HL-60/S4 treated with retinoic acid at 250 ng/mL for 4 days and 3 days (cell line): ENCODE measurements around the gene ZNF891.

Source experiments
- in situ Hi-C: fragments of 300-500 bp; cut with MboI; formaldehyde crosslinking; loops from 2 replicates; pipeline ENCODE4 v1.7.0; 2022; ENCODE audit warnings: low sequenced_read_pairs

The ZNF891 gene

DNA sequence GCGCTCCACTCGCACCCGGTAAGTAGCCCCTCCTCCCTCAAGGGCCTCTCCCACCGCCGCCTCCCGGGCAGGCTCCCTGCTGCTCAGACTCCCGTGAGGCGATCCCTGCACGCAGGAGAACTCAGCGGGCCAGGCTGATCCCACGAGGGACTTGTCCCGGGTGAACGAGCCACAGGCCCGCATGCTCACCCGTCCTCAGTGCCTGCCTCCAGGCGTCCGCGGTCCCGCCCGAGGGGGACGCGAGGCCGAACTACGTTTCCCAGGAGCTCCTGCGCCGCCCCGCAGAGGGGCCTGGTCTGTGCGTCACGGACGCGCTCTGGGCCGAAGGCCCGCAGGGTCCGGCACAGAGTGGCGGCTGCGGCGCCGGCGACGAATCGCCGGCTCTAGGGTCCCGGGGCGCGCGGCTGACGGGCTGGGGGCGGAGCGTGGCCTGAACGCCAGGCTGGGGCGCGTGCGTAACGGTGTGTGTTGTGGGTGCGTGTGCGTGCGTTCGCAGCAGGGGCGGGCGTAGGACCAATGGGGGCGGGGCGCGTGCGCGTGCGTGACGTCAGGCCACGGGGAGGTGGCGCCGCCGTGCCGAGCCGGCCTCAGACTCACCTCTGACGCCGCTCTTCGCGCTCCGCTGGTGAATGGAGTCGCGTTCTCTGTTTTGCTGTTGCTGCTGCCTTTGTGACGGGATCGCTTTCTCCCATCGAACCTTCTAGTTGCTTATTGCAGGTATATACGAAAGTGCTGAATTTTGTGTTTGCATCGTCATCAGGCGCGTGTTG is at the start of gene ZNF891, which contains the start of gene ZNF10:
TSS of gene ZNF891 (minus strand) at position 237 of the 770 bp plus-strand sequence. CDS start 8,356 bp downstream, outside the sequence.
TSS of gene ZNF10 (plus strand) at position 590 of the 770 bp plus-strand sequence. CDS start 13,866 bp downstream, outside the sequence.
- in situ Hi-C loops: no loop called here

DNA sequence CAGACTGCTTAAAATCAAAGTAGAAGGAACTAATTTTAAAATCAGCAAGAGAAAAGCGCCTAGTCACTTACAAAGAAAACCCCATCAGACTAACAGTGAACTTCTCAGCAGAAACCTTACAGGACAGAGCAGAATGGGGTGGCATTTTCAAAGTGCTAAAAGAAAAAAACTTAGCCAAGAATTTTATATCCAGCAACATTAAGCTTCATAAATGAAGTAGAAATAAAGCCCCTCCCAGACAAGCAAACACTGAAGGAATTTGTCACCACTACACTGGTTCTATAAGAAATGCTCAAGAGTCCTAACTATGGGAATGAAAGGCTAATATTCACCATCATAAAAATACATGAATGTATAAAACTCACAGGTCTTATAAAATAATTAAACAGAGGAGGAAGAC is 44.8 kb upstream of the ZNF891 start:
- in situ Hi-C loops: no loop called here

DNA sequence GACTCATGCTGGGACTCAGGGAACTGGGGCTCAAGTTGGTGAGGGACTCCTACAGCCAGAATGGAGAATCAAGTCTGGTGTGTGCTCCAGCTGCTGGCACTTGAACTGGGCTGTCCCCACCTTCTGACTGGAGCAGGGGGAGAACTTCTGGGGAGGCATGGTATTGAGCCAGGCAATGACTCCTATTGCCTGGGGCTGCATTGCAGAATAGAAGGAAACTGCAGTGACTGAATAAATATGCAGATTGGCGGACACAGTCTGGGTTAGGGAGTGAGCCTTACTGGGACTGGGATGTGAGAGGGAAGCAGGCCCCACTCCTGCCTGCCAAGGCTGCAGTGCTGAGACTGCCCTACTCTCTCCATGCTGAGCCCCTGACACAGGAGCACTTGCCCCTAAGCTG is 42.4 kb upstream of the ZNF891 start:
- in situ Hi-C loops: no loop called here

DNA sequence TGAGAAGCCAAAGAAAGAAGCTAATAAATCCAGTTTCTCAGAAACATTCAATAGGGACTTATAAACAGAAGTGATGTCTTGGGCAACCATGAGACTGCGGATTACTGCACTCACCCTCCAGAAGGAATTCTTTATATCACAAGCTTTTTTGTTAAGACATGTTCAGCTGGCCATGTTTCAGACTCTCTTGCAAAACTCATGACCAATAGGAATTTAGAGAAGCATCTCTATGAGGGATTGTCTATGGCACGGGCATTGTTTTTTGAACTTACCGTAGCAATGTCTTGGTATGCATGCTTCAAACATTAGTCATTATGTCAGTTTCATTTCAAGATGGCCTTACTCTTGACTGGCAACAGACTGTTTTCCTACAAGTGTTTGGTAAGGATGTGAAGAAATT is 35.7 kb upstream of the ZNF891 start:
- in situ Hi-C loops: no loop called here

DNA sequence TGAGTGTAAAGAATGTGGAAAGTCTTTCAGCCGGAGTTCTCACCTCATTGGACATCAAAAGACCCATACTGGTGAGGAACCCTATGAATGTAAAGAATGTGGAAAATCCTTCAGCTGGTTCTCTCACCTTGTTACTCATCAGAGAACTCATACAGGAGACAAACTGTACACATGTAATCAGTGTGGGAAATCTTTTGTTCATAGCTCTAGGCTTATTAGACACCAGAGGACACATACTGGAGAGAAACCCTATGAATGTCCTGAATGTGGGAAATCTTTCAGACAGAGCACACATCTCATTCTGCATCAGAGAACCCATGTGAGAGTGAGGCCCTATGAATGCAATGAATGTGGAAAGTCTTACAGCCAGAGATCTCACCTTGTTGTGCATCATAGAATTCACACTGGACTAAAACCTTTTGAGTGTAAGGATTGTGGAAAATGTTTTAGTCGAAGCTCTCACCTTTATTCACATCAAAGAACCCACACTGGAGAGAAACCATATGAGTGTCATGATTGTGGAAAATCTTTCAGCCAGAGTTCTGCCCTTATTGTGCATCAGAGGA is 26.1 kb upstream of the ZNF891 start:
- in situ Hi-C loops: no loop called here

DNA sequence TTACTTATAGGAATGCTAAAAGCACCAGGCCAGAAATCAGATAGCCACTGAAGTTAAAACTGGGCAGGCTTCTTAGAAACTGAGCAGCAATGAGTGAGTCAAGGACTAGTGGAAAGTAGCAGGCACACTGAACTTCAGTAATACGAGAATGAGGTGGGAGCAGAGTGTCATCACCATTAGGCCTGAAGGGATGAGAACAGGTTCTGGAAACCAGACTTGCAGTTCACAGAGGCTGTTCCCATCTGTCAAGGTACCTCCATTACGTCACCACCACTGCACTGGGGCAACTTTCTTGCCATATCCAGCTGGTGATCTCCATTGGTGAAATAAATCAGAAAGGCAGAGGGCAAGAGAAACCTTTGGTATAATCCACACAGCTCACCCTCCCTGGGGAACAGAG is 15.9 kb upstream of the ZNF891 start:
- in situ Hi-C loops: no loop called here

DNA sequence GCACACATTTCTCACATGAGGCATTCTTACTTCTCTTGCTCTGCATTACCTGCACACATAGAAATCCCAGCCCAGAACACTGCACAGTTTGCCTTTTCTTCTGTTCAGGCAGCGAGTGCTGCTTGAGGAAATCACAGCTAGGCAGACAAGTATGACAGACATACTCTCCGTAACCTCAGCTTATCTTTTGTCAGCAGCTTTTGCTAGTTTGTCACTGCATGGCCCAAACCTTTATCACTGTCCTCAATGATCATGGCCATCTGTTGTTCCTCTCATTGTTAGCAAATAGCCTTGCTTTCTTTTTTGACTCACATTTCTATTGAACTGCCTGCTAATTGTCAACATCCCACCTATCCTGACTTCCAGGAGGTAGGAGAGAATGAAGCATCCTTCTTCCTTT is 5.7 kb upstream of the ZNF891 start:
- in situ Hi-C loops: no loop called here

DNA sequence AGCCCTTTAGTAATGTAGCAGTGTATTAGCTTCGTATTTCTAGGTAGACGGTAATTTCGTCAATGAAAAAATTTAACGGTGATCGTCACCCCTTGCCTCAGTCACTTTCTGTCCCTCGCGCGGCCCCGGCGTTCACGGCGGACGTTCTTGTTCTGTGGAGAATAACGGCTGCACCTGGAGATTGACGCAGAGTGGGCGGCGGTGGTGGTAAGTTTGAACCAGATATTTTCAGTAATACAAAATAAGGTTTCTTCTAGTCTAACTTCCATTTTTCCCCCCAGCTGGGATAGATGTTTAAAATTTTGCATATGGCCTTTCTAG is 694 bp upstream of the ZNF891 start:
- in situ Hi-C loops: no loop called here

DNA sequence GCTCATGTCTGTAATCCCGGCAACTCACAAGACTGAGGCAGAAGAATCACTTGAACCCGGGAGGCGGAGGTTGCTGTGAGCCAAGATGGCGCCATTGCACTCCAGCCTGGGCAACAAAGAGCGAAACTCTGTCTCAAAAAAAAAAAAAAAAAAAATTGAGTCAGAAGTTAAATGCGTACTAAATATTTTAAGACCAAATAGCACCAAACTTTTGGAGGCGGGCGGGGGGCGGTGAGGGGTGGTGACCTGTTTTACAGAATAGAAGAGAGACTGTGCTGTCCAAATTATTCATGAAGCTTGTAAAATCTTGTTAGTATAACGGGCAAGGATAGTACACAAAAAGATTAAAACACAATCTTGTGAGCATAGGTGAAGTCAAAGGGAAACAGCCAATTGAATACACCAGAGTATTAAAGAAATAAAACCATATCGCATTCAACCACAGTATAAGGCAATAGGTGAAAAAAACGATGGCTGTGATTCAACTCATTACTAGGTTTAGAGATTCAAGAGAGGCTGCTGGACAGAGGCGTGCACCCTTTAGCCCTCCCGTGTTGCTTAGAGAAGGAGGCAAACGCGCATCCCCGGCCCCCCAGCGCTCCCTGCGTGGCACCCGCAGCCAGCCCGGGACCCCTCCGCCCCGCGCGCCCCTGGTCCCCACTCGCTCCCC is 571 bp downstream of the ZNF891 start:
- in situ Hi-C loops: no loop called here

DNA sequence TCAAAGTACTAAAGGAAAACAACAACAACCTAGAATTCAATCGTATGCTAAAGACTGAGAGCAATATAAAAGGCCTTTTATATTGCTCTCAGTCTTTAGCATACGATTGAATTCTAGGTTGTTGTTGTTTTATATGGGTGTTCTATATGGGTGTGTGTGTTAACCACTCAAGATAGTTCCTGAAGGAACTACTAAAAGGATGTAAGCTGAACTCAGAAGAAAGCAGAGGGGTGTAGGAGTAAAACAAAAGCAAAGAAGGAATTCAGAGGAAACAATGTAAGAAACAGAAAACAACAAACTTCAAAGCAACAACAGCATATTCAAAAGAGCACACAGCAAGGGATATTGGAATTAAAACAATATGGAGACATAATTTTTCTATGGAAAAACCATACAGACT is 5.4 kb downstream of the ZNF891 start:
- in situ Hi-C loops: no loop called here

DNA sequence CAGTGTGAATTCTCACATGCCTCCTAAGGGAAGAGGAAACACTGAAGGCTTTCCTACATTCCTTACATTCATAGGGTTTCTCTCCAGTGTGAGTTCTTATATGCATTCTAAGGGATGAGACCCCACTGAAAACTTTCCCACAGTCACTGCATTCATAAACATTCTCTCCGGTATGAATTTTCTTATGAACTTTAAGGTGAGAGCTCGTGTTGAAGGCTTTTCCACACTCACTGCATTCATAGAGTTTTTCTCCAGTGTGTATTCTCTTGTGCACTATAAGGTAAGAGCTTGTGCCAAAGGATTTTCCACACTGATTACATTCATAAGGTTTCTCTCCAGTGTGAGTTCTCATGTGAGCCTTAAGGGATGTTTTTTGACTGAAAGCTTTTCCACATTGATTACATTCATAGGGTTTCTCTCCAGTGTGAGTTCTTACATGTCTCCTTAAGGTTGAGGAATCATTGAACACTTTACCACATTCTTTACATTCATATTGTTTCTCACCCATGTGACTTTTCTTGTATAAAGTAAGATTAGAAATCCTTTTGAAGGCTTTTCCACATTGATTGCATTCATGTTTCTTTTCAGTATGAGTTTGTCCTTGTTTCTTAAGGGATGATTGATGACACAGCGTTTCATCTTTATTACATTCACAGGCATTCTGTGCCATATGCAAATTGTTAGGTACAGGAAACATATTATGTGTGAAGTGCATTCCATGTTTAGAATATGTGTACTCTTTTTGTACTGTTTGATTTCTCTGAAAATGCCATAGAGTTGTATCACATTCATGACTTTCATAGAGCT is 9.5 kb downstream of the ZNF891 start:
- in situ Hi-C loops: no loop called here

DNA sequence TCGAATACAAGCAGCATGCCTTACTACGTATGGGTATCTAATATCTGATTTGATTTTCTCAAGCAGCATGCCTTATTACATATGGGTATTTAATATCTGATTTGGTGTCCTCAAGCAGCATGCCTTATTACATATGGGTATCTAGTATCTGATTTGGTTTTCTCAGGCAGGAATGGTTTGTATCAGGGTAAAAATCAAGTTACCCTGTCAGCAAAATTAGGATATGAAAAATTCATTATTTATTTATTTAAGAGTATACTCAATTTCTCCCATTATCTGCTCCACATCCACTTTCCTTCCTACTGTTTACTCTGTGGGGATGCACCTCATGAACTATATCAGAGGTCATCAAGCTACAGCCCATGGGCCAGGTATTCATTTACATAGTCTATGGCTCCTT is 21.9 kb downstream of the ZNF891 start:
- in situ Hi-C loops: no loop called here

DNA sequence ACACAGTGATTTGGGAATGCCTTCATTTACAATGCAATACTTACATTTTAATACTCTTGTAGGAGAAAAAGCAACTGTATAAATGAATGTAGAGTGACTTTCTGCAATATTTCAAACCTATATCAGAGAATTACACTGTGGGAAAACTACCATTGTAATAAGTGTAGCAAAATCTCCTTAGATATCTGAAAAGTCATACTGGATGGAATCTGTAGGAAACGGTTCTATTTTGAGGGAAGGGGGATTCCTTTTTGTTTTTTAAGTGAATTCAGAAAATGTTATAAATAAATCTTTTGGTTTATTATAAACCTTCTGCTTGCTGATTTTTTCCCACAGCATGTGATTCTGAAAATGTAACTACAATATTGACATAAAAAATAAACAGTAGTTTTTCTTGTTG is 23.0 kb downstream of the ZNF891 start:
- in situ Hi-C loops: no loop called here

DNA sequence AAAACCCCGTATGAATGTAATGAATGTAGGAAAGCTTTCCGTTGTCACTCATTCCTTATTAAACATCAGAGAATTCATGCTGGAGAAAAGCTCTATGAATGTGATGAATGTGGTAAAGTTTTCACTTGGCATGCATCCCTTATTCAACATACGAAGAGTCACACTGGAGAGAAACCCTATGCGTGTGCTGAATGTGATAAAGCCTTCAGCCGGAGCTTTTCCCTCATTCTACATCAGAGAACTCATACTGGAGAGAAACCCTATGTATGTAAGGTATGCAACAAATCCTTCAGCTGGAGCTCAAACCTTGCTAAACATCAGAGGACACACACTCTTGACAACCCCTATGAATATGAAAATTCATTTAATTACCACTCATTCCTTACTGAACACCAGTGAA is 23.8 kb downstream of the ZNF891 start:
- in situ Hi-C loops: no loop called here

DNA sequence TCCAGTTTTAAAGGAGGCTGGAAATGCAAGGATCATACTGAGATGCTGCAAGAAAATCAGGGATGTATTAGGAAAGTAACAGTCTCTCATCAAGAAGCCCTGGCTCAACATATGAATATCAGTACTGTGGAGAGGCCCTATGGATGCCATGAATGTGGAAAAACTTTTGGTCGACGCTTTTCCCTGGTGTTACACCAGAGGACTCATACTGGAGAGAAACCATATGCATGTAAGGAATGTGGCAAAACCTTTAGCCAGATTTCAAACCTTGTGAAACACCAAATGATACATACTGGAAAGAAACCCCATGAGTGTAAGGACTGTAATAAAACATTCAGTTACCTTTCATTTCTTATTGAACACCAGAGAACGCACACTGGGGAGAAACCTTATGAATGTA is 24.5 kb downstream of the ZNF891 start:
- in situ Hi-C loops: no loop called here

DNA sequence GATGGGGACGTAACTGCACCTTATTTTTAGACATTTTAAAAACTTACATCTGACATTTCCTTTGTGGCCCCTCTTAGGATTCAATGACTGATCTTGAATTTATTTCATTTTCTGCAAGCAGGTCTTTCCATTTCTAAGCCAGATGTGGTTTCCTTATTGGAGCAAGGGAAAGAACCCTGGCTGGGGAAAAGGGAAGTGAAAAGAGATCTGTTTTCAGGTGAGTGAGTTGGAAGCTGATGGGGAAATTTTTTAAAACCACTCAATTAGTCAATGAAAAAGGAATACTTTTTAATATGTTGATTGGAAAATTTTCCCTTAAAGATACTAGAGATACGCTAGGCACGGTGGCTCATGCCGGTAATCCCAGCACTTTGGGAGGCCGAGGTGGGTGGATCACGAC is 46.7 kb downstream of the ZNF891 start:
- in situ Hi-C loops: no loop called here

DNA sequence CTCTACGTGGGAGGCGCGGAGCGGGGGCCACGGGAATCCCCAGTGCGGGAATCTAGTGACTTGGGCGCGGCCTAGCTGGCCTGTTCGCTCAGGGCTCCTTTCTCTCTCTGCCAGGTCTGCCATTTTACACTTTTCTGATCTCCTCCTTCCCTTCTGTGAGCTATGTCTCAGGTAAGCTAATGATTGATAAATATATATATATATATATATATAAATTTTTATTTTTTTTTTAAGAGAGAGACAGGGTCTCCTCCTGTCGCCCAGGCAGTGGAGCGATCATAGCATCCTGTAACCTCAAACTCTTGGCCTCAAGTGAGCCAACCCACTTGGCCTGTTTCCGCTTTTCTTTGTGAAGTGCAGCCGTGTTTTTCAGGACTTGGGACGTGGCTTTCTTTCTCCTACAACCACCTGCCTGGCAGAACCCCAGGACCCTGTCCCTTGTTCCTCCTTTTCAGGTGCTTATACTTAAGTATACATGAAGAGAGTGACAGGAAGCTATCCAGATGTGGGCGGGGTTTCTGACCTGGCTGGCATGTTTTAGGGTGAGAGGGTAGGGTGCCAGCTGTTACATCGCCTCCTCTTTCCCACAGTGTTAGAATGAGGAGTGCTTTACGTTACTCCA is 48.8 kb downstream of the ZNF891 start:
- in situ Hi-C loops: no loop called here

DNA sequence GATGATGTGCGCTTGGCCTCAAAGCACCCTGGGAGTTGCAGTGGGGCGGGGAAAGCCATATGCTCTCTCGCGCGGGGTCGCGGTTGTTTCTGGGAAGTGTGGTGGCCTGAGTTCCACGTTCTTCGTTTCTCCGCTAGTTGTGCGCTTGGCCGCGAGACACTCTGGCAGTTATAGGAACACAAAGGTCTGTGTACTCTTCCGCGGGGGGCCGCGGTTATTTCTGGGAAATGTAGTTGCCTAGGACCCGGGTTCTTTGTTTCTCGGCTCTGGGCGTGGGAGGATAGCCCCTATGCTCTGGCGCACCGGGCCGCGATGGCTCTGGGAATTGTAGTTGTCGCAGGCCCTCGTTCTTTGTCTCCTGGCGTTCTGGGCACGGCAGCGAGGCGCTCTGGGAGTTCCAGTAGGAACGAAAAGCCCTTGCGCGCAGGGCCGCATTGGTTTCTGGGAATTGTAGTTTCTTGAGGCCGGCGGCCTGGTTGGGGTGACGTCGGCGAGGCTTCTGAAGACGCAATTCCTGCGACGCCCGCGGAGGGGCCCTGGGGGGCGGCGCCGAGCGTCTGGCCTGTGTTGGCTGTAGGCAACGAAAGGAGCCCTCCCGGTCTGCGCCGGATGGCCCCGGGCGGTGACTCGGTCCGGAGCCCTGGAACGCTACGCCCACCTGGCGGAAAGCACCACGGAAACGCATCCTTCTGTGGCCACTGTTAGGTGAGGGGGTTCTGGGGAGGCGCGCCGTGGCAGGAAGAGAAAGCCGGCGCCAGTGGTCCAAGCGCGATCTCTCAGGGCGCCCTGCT is 49.5 kb downstream of the ZNF891 start, which contains the start of gene ZNF140:
TSS of gene ZNF140 (plus strand) at position 556 of the 791 bp plus-strand sequence. CDS start 398 bp downstream, outside the sequence.
- in situ Hi-C loops: no loop called here

DNA sequence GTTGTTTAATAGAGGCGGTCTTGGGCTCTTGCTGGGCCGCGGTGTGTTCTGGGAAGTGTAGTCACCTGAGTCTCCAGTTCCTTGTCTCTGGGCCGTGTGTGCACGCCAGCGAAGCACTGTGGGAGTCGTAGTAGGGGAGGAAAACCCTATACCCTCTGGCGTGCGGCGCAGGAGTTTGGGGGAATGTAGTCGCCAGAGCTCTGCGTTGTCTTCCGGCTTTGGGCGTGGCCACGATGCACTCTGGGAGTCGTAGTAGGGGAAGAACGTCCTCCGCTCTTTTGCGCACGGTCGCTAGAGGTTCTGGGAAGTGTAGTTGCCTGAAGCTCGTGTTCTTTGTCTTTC is 50.1 kb downstream of the ZNF891 start:
- in situ Hi-C loops: no loop called here

DNA sequence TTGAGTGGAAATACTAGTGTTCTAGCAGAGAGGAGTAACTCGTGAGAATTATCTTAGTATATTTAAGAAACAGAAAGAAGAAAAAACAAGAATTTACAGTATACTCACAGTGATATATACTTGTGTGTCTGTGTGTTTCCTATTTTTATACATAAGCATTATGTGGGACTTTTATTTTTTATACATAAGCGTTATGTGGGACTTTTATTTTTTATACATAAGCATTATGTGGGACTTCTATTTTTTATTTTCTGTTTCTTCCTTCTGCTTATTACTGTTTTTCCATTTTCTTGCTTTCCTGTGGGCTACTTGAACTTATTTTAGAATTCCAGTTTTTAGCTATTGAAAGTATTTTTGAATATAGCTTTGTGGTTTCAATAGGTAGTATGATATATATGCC is 56.2 kb downstream of the ZNF891 start:
- in situ Hi-C loops: no loop called here
